ENCODE data around the gene TSTD1.

The TSTD1 gene

DNA sequence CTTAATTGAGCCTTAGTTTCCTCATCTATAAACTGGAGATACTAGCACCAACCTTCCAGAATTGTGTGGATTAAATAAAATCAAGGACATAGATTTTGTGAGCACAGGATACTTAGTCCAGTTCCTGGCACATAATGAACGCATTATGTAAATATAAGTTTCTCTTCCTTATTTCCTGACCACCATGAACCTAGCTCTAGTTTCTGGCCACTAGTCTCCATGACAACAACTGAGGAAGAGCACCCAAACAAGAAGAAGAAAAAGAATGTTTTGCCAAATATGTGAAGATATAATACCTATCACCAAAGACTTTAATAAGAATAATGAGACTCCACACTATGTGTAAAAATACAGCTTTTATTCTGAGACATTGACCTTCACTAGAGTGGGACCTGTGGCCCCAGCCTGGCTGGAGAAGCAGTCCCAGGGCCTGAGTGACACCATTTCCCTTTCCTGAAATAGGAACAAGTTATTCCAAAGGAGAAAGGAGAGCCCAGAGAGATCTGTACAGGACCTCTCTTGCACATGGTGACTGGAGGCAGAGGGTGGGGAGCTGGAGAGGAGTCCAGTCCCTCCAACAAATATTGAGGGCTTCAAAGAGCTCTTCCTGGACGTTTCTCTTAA lies 8.0 kb upstream of the TSTD1 start:
- Histone ChIP-seq H2AK5ac (ENCODE audit: low read length) (peak overlapping the region; percentile 66), H2BK120ac (ENCODE audit: low read depth, low read length) (no peak overlapping the region), H2BK15ac (replicated peaks; ENCODE audit: low read depth) (no peak overlapping the region), H3K4me2 (ENCODE audit: low read length) (peak overlapping the region; percentile 59), H3K27ac (ENCODE audit: low read depth, low read length) (no peak overlapping the region), H4K8ac (ENCODE audit: low read depth, low read length) (no peak overlapping the region), H3K79me2 (ENCODE audit: control insufficient read depth, insufficient read depth, low read length) (peaks cover 15% of the 10 kb centered on the region), H2BK5ac (ENCODE audit: low read length) (no peak overlapping the region), H3K27me3 (ENCODE audit: insufficient read depth, low read length, poor library complexity) (no peaks in the 10 kb centered on the region), H3K79me1 (ENCODE audit: low read length) (peaks cover 12% of the 10 kb centered on the region), H3K56ac (ENCODE audit: low read length) (peak overlapping the region; percentile 88), H4K5ac (ENCODE audit: low read length) (peak overlapping the region; percentile 88), H3K4me3 (ENCODE audit: low read length) (no peak overlapping the region), H3K9ac (ENCODE audit: low read length) (peak overlapping the region; percentile 81), H3K18ac (ENCODE audit: low read length) (no peak overlapping the region), H3K4me1 (ENCODE audit: control insufficient read depth, low read depth, low read length) (peaks cover 6% of the 10 kb centered on the region), H3K23ac (ENCODE audit: low read length) (no peak overlapping the region), H3K4ac (ENCODE audit: low read depth, low read length) (no peak overlapping the region), H3K36me3 (ENCODE audit: control insufficient read depth, insufficient read depth, low read length) (peaks cover 6% of the 10 kb centered on the region)
- WGBS (ENCODE audit: extremely low coverage, insufficient coverage, low lambda C conversion rate) = no CpG with 5 or more reads among the region's 2 CpGs
- DNase-seq = no peak

DNA sequence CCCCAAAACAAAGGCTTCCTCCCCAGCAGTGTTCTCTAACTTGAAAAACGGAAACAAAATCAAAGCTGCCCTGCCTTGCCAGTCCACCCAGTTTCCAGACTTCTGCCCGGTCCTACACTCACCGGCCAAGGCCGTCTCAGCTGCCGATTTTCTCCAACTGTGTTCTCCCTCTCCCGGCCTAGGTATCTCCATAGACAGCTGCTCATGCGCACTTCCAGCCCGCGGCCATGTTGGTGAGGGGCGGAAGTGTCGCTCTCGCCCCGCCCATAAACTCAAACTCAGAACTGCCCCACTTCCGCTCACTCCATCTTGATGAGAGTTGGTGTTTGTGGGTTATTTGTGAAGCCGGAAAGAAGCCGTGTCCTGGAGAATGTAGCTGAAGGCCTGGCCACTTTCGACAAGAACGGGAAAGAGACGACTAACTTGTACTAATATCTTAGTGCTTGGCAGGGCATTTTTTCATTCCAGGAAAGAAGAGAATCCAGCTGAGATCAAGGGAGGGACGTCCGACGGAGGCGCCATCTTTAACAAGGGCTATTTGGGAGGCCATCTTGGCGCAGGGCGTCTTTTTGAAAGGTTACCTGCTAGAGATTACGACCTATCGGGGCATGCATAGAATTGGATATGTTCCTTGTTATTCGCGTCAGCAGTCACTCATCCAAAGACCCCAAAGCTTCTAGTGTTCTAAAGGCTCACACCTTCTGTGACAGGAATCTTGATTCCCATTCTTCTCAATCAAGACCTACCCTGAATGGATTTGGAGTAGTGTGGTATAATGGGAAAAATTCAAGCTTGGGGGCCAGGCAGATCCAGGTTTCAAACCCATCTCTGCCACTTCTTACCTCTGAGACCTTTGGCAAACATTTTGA lies 7.2 kb upstream of the TSTD1 start, which contains the start of gene USF1:
Gene USF1, minus strand, starts transcription at position 242 of the 869 bp plus-strand sequence. CDS start 2,702 bp downstream, outside the sequence.
- H2BK120ac ChIP-seq (ENCODE audit: low read depth, low read length) = no peak within 1 kb of the TSS
- H2BK5ac ChIP-seq (ENCODE audit: low read length) = peak within 1 kb of the TSS; percentile 69
- no peak within 1 kb of the TSS for H2BK15ac ChIP-seq (replicated peaks; ENCODE audit: low read depth)
- peak within 1 kb of the TSS; percentile 66 for H2AK5ac ChIP-seq (ENCODE audit: low read length)
- peaks cover 9% of the 10 kb centered on the region for H3K36me3 ChIP-seq (ENCODE audit: control insufficient read depth, insufficient read depth, low read length)
- peak within 1 kb of the TSS; percentile 81 for H3K4me2 ChIP-seq (ENCODE audit: low read length)
- no peak within 1 kb of the TSS for H3K23ac ChIP-seq (ENCODE audit: low read length)
- peak within 1 kb of the TSS; percentile 98 for H3K4me3 ChIP-seq (ENCODE audit: low read length)
- H3K27me3 ChIP-seq (ENCODE audit: insufficient read depth, low read length, poor library complexity) = no peaks in the 10 kb centered on the region
- no CpG with 5 or more reads among the region's 29 CpGs for WGBS (ENCODE audit: extremely low coverage, insufficient coverage, low lambda C conversion rate)
- DNase-seq = peak; percentile 99
- H3K79me1 ChIP-seq (ENCODE audit: low read length) = peaks cover 12% of the 10 kb centered on the region
- peaks cover 6% of the 10 kb centered on the region for H3K4me1 ChIP-seq (ENCODE audit: control insufficient read depth, low read depth, low read length)
- no peak within 1 kb of the TSS for H4K8ac ChIP-seq (ENCODE audit: low read depth, low read length)
- H4K5ac ChIP-seq (ENCODE audit: low read length) = peak within 1 kb of the TSS; percentile 88
- H3K18ac ChIP-seq (ENCODE audit: low read length) = peak within 1 kb of the TSS; percentile 98
- H3K27ac ChIP-seq (ENCODE audit: low read depth, low read length) = peak within 1 kb of the TSS; percentile 79
- H3K9ac ChIP-seq (ENCODE audit: low read length) = peak within 1 kb of the TSS; percentile 83
- H3K79me2 ChIP-seq (ENCODE audit: control insufficient read depth, insufficient read depth, low read length) = peaks cover 15% of the 10 kb centered on the region
- H3K4ac ChIP-seq (ENCODE audit: low read depth, low read length) = peak within 1 kb of the TSS; percentile 79
- peak within 1 kb of the TSS; percentile 88 for H3K56ac ChIP-seq (ENCODE audit: low read length)

DNA sequence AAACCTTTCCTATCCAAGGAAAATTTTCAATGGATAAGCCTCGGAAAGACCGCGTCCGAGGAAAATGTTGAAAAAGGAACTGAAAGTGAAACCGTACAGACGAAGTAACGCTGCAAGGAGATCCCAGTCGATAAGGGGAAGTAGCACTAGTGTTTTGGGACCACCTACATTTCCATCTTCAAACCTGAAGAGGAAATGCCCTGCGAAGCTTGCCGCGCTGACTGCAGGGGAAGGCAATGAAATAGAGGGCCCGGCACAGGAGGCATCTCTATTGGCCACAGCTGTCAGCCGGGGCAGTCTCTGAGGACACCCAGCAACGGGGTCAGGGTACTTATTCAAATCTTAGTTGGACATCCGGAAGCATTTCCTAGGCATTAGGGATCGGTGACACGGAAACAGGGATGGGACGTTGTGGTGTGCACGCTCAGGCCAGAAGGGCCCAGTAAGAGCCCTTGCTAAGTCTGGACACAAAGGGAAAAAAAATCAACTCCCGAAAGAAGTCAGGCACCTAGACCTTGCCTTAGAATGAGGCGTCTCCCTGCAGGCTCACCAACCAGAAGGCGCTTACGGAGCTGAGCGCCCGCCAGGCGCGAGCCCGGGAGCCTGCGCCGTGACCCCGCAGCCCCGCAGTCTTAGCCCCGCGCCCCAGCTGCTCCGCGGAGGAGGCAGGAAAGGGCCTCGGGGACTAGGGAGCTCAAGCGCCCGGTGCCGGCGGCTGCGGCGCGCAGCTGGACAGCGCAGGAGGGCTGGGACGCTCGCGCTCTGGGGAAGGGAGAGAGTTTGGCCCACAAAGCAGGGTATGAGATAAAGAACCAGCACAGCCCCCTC lies 6.4 kb upstream of the TSTD1 start:
- no peak overlapping the region for H2BK15ac ChIP-seq (replicated peaks; ENCODE audit: low read depth)
- H3K56ac ChIP-seq (ENCODE audit: low read length) = peak overlapping the region; percentile 88
- no peak overlapping the region for H4K5ac ChIP-seq (ENCODE audit: low read length)
- DNase-seq = peak; percentile 83
- peak overlapping the region; percentile 98 for H3K4me3 ChIP-seq (ENCODE audit: low read length)
- H2BK5ac ChIP-seq (ENCODE audit: low read length) = peak overlapping the region; percentile 69
- H3K27ac ChIP-seq (ENCODE audit: low read depth, low read length) = peak overlapping the region; percentile 79
- H3K9ac ChIP-seq (ENCODE audit: low read length) = peak overlapping the region; percentile 83
- H3K79me1 ChIP-seq (ENCODE audit: low read length) = peaks cover 12% of the 10 kb centered on the region
- H2AK5ac ChIP-seq (ENCODE audit: low read length) = peak overlapping the region; percentile 18
- peak overlapping the region; percentile 81 for H3K4me2 ChIP-seq (ENCODE audit: low read length)
- no peaks in the 10 kb centered on the region for H3K27me3 ChIP-seq (ENCODE audit: insufficient read depth, low read length, poor library complexity)
- H3K4me1 ChIP-seq (ENCODE audit: control insufficient read depth, low read depth, low read length) = peaks cover 6% of the 10 kb centered on the region
- peaks cover 13% of the 10 kb centered on the region for H3K36me3 ChIP-seq (ENCODE audit: control insufficient read depth, insufficient read depth, low read length)
- H3K4ac ChIP-seq (ENCODE audit: low read depth, low read length) = peak overlapping the region; percentile 79
- H3K23ac ChIP-seq (ENCODE audit: low read length) = no peak overlapping the region
- no peak overlapping the region for H4K8ac ChIP-seq (ENCODE audit: low read depth, low read length)
- peak overlapping the region; percentile 98 for H3K18ac ChIP-seq (ENCODE audit: low read length)
- no CpG with 5 or more reads among the region's 48 CpGs for whole genome bisulfite sequencing (ENCODE audit: extremely low coverage, insufficient coverage, low lambda C conversion rate)
- H2BK120ac ChIP-seq (ENCODE audit: low read depth, low read length) = no peak overlapping the region
- H3K79me2 ChIP-seq (ENCODE audit: control insufficient read depth, insufficient read depth, low read length) = peaks cover 15% of the 10 kb centered on the region

DNA sequence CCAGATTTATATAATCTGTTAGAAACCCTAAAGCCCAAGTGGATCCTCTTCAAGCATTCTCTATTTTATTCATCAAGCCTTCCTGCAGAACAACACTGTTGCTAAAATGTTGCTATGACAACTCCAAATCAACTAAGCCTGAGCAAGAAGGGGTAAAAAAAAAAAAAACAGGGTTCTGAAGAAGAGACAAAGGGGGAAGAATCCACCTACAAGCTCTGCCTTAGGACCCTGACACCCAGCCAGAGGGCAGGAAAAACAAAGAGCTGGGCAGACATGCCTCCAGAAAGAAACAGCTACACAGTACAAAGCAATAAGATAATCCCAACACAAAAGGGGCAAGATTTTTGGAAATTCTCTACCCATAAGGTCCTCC lies 5.8 kb upstream of the TSTD1 start:
- Histone ChIP-seq H3K27me3 (ENCODE audit: insufficient read depth, low read length, poor library complexity) (no peaks in the 10 kb centered on the region), H3K23ac (ENCODE audit: low read length) (no peak overlapping the region), H3K79me1 (ENCODE audit: low read length) (peaks cover 13% of the 10 kb centered on the region), H2AK5ac (ENCODE audit: low read length) (peak overlapping the region; percentile 18), H2BK5ac (ENCODE audit: low read length) (no peak overlapping the region), H2BK120ac (ENCODE audit: low read depth, low read length) (no peak overlapping the region), H3K79me2 (ENCODE audit: control insufficient read depth, insufficient read depth, low read length) (peaks cover 15% of the 10 kb centered on the region), H3K4me3 (ENCODE audit: low read length) (peak overlapping the region; percentile 98), H4K8ac (ENCODE audit: low read depth, low read length) (no peak overlapping the region), H3K4me2 (ENCODE audit: low read length) (peak overlapping the region; percentile 81), H3K27ac (ENCODE audit: low read depth, low read length) (no peak overlapping the region), H3K4me1 (ENCODE audit: control insufficient read depth, low read depth, low read length) (peaks cover 6% of the 10 kb centered on the region), H3K18ac (ENCODE audit: low read length) (no peak overlapping the region), H2BK15ac (replicated peaks; ENCODE audit: low read depth) (no peak overlapping the region), H3K36me3 (ENCODE audit: control insufficient read depth, insufficient read depth, low read length) (peaks cover 19% of the 10 kb centered on the region), H4K5ac (ENCODE audit: low read length) (no peak overlapping the region), H3K56ac (ENCODE audit: low read length) (peak overlapping the region; percentile 88), H3K4ac (ENCODE audit: low read depth, low read length) (no peak overlapping the region), H3K9ac (ENCODE audit: low read length) (peak overlapping the region; percentile 83)
- no peak for DNase-seq

DNA sequence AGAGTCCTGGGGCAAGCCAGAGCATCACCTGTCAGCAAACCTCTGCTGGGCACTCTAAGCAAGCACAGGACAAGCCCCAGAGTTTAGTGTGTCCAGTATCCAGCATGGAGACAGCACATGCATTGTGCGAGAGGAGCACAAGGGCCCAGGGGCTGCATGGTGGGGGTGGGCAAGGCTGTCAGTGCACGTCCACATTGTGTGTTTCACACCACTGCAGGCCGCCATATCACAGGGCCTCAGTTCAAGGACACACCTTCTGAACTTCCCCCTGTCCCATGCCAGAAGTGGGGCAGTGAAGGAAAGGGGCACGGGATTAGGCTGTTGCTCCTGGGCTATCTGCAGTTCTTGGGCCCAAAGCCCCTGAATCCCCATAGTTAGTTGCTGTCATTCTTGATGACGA lies 782 bp upstream of the TSTD1 start:
- Histone ChIP-seq H3K79me1 (ENCODE audit: low read length) (peaks cover 13% of the 10 kb centered on the region), H3K4me2 (ENCODE audit: low read length) (no peak overlapping the region), H3K27ac (ENCODE audit: low read depth, low read length) (no peak overlapping the region), H2BK5ac (ENCODE audit: low read length) (no peak overlapping the region), H3K36me3 (ENCODE audit: control insufficient read depth, insufficient read depth, low read length) (peaks cover 22% of the 10 kb centered on the region), H3K4ac (ENCODE audit: low read depth, low read length) (no peak overlapping the region), H3K56ac (ENCODE audit: low read length) (no peak overlapping the region), H4K5ac (ENCODE audit: low read length) (no peak overlapping the region), H3K4me1 (ENCODE audit: control insufficient read depth, low read depth, low read length) (peaks cover 7% of the 10 kb centered on the region), H3K9ac (ENCODE audit: low read length) (no peak overlapping the region), H3K18ac (ENCODE audit: low read length) (no peak overlapping the region), H2BK120ac (ENCODE audit: low read depth, low read length) (no peak overlapping the region), H3K79me2 (ENCODE audit: control insufficient read depth, insufficient read depth, low read length) (peaks cover 10% of the 10 kb centered on the region), H3K4me3 (ENCODE audit: low read length) (no peak overlapping the region), H2BK15ac (replicated peaks; ENCODE audit: low read depth) (no peak overlapping the region), H3K27me3 (ENCODE audit: insufficient read depth, low read length, poor library complexity) (no peaks in the 10 kb centered on the region), H3K23ac (ENCODE audit: low read length) (no peak overlapping the region), H2AK5ac (ENCODE audit: low read length) (no peak overlapping the region), H4K8ac (ENCODE audit: low read depth, low read length) (no peak overlapping the region)
- no CpG with 5 or more reads among the region's 5 CpGs for whole genome bisulfite sequencing (ENCODE audit: extremely low coverage, insufficient coverage, low lambda C conversion rate)
- no peak for DNase-seq

Data from mesendoderm (in vitro differentiated cells).